ENCODE measurements around the gene MISP.

MISP gene

GRCh38 chr19:746956-747355 is 4.0 kb upstream of the MISP start:
- DNase-seq (ENCODE audit: low read depth in 1 of 2, low spot score in 1 of 2), result no peak

- no peak for DNase-seq (ENCODE audit: low read depth in 1 of 2, low spot score in 1 of 2)
Measured at GRCh38 chr19:747432-748273, 3.3 kb upstream of the MISP start.

- DNase-seq (ENCODE audit: low read depth in 1 of 2, low spot score in 1 of 2), result no peak
Measured at GRCh38 chr19:748274-748598, 2.7 kb upstream of the MISP start.

GRCh38 chr19:749811-750210 is 1.1 kb upstream of the MISP start:
- no peak for DNase-seq (ENCODE audit: low read depth in 1 of 2, low spot score in 1 of 2)

- DNase-seq (ENCODE audit: low read depth in 1 of 2, low spot score in 1 of 2), result no peak
Measured at GRCh38 chr19:751501-752341, 809 bp downstream of the MISP start.

GRCh38 chr19:752652-753517 is 2.0 kb downstream of the MISP start:
- no peak for DNase-seq (ENCODE audit: low read depth in 1 of 2, low spot score in 1 of 2)

- DNase-seq (ENCODE audit: low read depth in 1 of 2, low spot score in 1 of 2), result no peak
Measured at GRCh38 chr19:754530-754929, 3.6 kb downstream of the MISP start.

- no peak for DNase-seq (ENCODE audit: low read depth in 1 of 2, low spot score in 1 of 2)
Measured at GRCh38 chr19:755063-755462, 4.2 kb downstream of the MISP start.

- DNase-seq (ENCODE audit: low read depth in 1 of 2, low spot score in 1 of 2), result no peak
Measured at GRCh38 chr19:756236-756635, 5.3 kb downstream of the MISP start.

- DNase-seq (ENCODE audit: low read depth in 1 of 2, low spot score in 1 of 2), result no peak
Measured at GRCh38 chr19:756821-757688, 6.1 kb downstream of the MISP start.

GRCh38 chr19:757811-758668 is 7.1 kb downstream of the MISP start:
- DNase-seq (ENCODE audit: low read depth in 1 of 2, low spot score in 1 of 2), result no peak

GRCh38 chr19:763181-763580 is 12.3 kb downstream of the MISP start:
- DNase-seq (ENCODE audit: low read depth in 1 of 2, low spot score in 1 of 2), result no peak

- DNase-seq (ENCODE audit: low read depth in 1 of 2, low spot score in 1 of 2), result no peak
Measured at GRCh38 chr19:763869-764268, 13.0 kb downstream of the MISP start.

- no peak for DNase-seq (ENCODE audit: low read depth in 1 of 2, low spot score in 1 of 2)
Measured at GRCh38 chr19:764301-764700, 13.4 kb downstream of the MISP start.

- DNase-seq (ENCODE audit: low read depth in 1 of 2, low spot score in 1 of 2), result no peak
Measured at GRCh38 chr19:765179-765738, 14.3 kb downstream of the MISP start.

GRCh38 chr19:768424-768823 is 17.5 kb downstream of the MISP start:
- no peak for DNase-seq (ENCODE audit: low read depth in 1 of 2, low spot score in 1 of 2)

- no peak for DNase-seq (ENCODE audit: low read depth in 1 of 2, low spot score in 1 of 2)
Measured at GRCh38 chr19:769616-770015, 18.7 kb downstream of the MISP start.

- DNase-seq (ENCODE audit: low read depth in 1 of 2, low spot score in 1 of 2), result no peak
Measured at GRCh38 chr19:771332-771785, 20.4 kb downstream of the MISP start.

GRCh38 chr19:772063-772462 is 21.2 kb downstream of the MISP start:
- no peak for DNase-seq (ENCODE audit: low read depth in 1 of 2, low spot score in 1 of 2)

All from activated T-helper 1 cell treated with anti-CD3 and anti-CD28 coated beads, Interleukin-2, amount 50 U/mL, for 16 hours (primary cell).